Cardiac muscle cell (in vitro differentiated cells and primary cell): ENCODE results near the gene AP3B1. TPM values are rescaled to one million over a fixed set of nuclear protein-coding genes. Genes with fewer than 3 reads are reported as not detected.
"Not testable (repeated sequence)": the region's sequence is repeated elsewhere in the genome, so short reads cannot be mapped to it uniquely, and the experiment has no call there.

Experiments used
- DNase-seq, 2 donors: peaks; one replicate each; pipeline versions ENCODE4 v3.0.0 to v3.0.0-alpha.2; 2010 to 2017; ENCODE audit warnings: low read depth in 1 of 2, low spot score in 1 of 2
- H3K27ac ChIP-seq: fragments of 200-600 bp; sonication (generic); 2 replicates; pipeline ENCODE4 v1.5.1; 2016
- H3K27me3 ChIP-seq: fragments of 200-600 bp; sonication (generic); 2 replicates; pipeline ENCODE4 v1.6.0; 2016; ENCODE audit warnings: control low read depth
- H3K36me3 ChIP-seq: fragments of 200-600 bp; sonication (generic); 2 replicates; pipeline ENCODE4 v1.5.1; 2016; ENCODE audit warnings: control low read depth
- H3K4me1 ChIP-seq: fragments of 200-600 bp; sonication (generic); 2 replicates; pipeline ENCODE4 v1.8.1; 2017; ENCODE audit warnings: low read depth, mild to moderate bottlenecking, mixed run types
- H3K4me3 ChIP-seq: fragments of 200-600 bp; sonication (generic); 2 replicates; pipeline ENCODE4 v1.5.1; 2016; ENCODE audit warnings: mild to moderate bottlenecking
- H3K9me3 ChIP-seq: fragments of 200-600 bp; sonication (generic); 2 replicates; pipeline ENCODE4 v1.5.1; 2017; ENCODE audit warnings: low read depth, mild to moderate bottlenecking, control low read depth
- polyA plus RNA-seq: library from polyadenylated mRNA; unstranded; fragments of >200 nt; fragmentation: Nextera tagmentation; extraction: Ambion mirVana; gene quantifications from 2 replicates; pipeline ENCODE4 v1.2.1, GENCODE V29; 2016
- total RNA-seq: library from RNA; depleted of rRNA; stranded (reverse); fragments of >200 nt; gene quantifications from 2 replicates; pipeline ENCODE4 v1.2.3, GENCODE V29; 2016
- TF ChIP-seq, protein P1 (sequence below): IDR thresholded peaks from 2 replicates; pipeline ENCODE4 v1.5.1; 2012; ENCODE audit warnings: low read depth, mild to moderate bottlenecking, low read length

AP3B1 gene
- total and polyA plus RNA-seq, 2 experiments from 2014 or later: 32.2 to 35.3 TPM

DNA sequence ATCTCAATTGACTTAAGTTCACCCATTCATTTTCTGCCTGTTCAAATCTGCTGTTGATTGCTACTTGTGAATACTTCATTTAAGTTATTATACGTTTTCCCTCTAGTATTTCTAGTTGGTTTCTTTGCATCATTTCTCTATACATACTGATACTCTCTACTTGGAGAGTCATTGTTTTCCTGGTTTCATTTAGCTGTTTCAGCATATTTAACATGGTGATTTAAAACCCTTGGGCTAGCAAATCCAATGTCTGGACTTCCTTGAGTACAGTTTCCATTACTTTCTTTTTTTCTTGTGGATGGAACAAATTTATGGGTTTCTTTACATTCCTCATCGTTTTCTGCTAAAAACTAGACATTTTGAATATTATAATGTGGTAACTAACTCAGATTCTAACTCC, 90.7 kb downstream of the AP3B1 start:
- Histone ChIP-seq H3K27me3 (no peaks in the 10 kb centered on the region), H3K9me3 (no peaks in the 10 kb centered on the region), H3K4me3 (no peak overlapping the region), H3K4me1 (no peaks in the 10 kb centered on the region), H3K27ac (no peak overlapping the region), H3K36me3 (no peaks in the 10 kb centered on the region)
- TF ChIP-seq, protein P1, sequence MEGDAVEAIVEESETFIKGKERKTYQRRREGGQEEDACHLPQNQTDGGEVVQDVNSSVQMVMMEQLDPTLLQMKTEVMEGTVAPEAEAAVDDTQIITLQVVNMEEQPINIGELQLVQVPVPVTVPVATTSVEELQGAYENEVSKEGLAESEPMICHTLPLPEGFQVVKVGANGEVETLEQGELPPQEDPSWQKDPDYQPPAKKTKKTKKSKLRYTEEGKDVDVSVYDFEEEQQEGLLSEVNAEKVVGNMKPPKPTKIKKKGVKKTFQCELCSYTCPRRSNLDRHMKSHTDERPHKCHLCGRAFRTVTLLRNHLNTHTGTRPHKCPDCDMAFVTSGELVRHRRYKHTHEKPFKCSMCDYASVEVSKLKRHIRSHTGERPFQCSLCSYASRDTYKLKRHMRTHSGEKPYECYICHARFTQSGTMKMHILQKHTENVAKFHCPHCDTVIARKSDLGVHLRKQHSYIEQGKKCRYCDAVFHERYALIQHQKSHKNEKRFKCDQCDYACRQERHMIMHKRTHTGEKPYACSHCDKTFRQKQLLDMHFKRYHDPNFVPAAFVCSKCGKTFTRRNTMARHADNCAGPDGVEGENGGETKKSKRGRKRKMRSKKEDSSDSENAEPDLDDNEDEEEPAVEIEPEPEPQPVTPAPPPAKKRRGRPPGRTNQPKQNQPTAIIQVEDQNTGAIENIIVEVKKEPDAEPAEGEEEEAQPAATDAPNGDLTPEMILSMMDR: no peak
- no peak for DNase-seq

DNA sequence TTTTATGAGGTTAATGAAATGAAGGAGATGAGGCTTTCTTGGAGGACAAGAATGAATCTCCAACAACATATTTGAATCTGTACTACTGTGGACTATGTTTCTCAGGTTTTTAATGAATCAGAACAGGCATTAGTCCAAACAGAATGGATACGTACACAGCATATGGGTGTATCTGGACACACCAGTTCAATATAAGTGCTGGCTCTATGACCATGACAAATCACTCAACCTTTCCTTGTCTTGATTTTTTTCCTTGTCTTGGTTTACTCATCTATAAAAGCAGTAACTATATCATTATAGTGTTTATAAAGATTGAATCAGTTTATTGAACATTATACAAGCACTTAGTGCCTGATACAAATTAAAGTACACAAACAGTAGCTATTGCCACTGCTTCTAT, 104.1 kb downstream of the AP3B1 start:
- H3K4me3 ChIP-seq: no peak overlapping the region
- DNase-seq: no peak
- no peaks in the 10 kb centered on the region for H3K9me3 ChIP-seq
- H3K27ac ChIP-seq: no peak overlapping the region
- no peaks in the 10 kb centered on the region for H3K27me3 ChIP-seq
- H3K4me1 ChIP-seq: no peaks in the 10 kb centered on the region
- TF ChIP-seq, protein P1: no peak
- H3K36me3 ChIP-seq: no peaks in the 10 kb centered on the region

DNA sequence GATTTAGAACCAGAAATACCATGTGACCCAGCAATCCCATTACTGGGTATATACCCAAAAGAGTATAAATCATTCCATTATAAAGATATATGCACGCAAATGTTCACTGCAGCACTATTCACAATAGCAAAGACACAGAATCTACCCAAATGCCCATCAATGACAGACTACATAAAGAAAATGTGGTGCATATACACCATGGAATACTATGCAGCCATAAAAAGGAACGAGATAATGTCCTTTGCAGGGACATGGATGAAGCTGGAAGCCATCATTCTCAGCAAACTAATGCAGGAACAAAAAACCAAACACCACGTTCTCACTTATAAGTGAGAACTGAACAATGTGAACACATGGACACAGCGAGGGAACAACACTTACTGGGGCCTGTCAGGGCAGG, 105.8 kb downstream of the AP3B1 start:
- not testable (repeated sequence) for H3K9me3 ChIP-seq, DNase-seq, H3K4me1 ChIP-seq, H3K36me3 ChIP-seq, H3K4me3 ChIP-seq, H3K27me3 ChIP-seq, H3K27ac ChIP-seq

DNA sequence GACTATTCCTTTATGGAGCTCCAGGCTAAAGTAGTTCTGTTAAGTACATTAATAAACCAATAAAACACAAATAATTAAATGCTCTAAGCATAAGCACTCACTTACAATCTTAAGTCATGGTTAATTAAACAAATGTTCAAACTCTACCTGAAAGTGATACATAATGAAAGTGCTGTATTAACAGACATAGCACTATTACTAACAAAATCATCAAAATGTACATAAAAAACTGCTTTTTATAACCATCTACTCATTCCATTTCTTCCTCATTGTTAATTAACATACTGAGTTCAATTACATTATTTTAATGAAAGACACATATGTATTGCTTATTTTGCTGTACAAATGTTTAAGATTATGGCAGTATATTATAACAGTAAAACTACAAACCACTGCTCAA, 107.3 kb downstream of the AP3B1 start:
- Histone ChIP-seq H3K4me3 (no peak overlapping the region), H3K27me3 (no peaks in the 10 kb centered on the region), H3K9me3 (no peaks in the 10 kb centered on the region), H3K4me1 (no peaks in the 10 kb centered on the region), H3K27ac (no peak overlapping the region), H3K36me3 (no peaks in the 10 kb centered on the region)
- no peak for DNase-seq
- TF ChIP-seq, protein P1: no peak

DNA sequence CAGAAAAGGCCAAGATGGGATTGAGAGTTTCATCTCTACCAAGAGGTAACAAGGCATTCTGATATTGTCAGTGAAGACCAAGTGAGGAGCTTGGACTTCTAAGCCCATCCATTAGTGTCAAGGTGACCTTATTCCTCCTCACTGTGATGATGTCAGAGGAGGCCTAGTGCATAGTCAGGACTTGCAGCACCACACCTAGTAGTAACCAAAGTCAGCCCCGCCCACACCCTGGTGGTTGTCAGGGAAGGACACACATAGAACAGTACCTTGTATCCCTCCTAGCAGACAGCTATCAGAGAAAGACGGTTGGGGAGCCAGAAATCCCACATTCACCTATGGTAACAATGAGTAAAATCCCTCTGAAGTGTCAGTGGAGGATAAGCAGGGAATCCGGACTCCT, 111.7 kb downstream of the AP3B1 start:
- no peak for DNase-seq
- TF ChIP-seq, protein P1: no peak
- H3K36me3 ChIP-seq: peaks cover 9% of the 10 kb centered on the region
- no peaks in the 10 kb centered on the region for H3K9me3 ChIP-seq
- H3K4me1 ChIP-seq: no peaks in the 10 kb centered on the region
- H3K4me3 ChIP-seq: no peak overlapping the region
- H3K27ac ChIP-seq: no peak overlapping the region
- no peaks in the 10 kb centered on the region for H3K27me3 ChIP-seq

DNA sequence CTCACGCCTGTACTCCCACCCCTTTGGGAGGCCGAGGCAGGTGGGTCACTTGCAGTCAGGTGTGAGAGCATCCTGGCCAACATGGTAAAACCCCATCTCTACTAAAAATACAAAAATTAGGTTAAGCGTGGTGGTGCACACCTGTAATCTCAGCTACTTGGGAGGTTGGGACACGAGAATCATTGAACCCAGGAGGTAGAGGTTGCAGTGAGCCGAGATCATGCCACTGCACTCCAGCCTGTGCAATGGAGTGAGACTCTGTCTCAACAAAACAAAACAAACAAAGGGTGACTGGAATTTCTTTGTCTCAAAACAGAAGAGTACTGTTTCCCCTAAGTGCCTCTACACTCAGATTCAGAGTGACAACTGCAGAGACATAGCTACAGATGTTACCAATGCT, 116.1 kb downstream of the AP3B1 start:
- Histone ChIP-seq H3K4me1 (no peaks in the 10 kb centered on the region), H3K27me3 (no peaks in the 10 kb centered on the region), H3K27ac (no peak overlapping the region), H3K4me3 (no peak overlapping the region), H3K9me3 (no peaks in the 10 kb centered on the region), H3K36me3 (peaks cover 12% of the 10 kb centered on the region)
- no peak for DNase-seq
- TF ChIP-seq, protein P1: no peak

DNA sequence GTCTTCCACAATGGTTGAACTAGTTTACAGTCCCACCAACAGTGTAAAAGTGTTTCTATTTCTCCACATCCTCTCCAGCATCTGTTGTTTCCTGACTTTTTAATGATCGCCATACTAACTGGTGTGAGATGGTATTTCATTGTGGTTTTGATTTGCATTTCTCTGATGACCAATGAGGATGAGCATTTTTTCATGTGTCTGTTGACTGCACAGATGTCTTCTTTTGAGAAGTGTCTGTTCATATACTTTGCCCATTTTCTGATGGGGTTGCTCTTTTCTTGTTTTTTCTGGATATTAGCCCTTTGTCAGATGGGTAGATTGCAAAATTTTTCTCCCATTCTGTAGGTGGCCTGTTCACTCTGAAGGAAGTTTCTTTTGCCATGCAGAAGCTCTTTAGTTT, 124.2 kb downstream of the AP3B1 start:
- H3K4me1 ChIP-seq, H3K27me3 ChIP-seq, H3K27ac ChIP-seq, DNase-seq, H3K36me3 ChIP-seq, H3K4me3 ChIP-seq, H3K9me3 ChIP-seq: not testable (repeated sequence)
